GM19324 (cell line): ENCODE results near the gene HBEGF.

Source experiments
- ATAC-seq: cut with Tn5 transposase; IDR thresholded peaks from one replicate; pipeline ENCODE4 v1.9.1; 2021; ENCODE audit warnings: mild to moderate bottlenecking, moderate library complexity; ENCODE audit not compliant: unreplicated experiment, low FRiP score

HBEGF gene

GRCh38 chr5:140338336-140338735 is 8.1 kb downstream of the HBEGF start:
- ATAC-seq, result no peak

DNA sequence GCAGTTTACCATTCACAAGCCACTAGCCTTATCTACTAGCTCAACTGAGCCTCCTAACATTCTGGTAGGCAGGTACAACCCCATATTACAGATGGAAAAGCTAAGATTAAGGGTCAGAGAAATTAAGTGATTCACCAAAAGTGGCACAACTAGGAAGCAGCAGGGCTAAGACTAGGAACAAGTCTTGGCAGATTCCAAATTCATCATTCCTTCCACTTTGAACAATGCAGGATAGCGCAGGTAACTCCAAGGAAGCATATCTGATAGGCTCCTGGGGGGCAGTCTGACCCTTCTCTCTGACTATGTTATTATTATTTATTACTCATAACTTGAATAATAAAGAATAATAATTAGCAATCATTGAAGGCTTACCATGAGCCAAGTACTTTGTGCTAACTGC is 8.5 kb downstream of the HBEGF start:
- ATAC-seq, result no peak

DNA sequence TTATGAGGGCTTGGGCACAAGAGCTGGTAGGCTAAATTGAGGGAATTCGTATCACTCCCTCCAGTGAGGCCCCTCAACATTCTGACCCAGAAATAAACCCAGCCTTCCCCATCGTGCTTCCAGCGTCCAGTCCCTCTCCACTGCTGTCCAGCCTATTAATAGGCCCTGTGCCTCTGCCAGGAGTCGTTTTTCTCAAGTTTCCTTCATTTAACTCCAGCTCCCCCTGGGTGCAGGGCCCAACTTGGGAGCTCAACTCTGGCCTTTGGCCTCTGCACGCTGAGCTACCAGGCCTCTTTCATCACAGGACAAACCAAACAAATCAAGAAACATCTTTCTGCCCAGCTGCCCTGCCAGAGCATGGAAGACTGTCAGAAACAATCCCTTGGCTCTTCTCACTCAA is 10.0 kb downstream of the HBEGF start:
- ATAC-seq, result no peak

DNA sequence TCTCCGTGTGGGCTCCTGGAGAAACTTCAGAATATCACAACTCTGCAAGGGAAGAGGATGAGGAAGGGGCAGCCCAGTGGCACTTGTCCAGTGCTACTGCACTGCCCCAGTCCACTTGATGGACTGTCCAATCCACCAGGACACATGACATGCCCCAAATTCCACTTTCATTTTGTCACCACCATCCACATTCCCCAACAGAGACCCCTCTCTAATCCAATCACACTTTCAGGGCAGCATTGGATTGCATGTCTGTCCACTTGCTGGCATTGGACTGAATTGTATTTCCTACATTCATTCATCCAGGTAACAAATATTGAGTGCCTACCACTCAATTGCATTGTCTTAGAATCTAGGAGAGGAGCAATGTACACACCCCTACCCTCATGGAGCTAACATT is 14.8 kb downstream of the HBEGF start:
- no peak for ATAC-seq

DNA sequence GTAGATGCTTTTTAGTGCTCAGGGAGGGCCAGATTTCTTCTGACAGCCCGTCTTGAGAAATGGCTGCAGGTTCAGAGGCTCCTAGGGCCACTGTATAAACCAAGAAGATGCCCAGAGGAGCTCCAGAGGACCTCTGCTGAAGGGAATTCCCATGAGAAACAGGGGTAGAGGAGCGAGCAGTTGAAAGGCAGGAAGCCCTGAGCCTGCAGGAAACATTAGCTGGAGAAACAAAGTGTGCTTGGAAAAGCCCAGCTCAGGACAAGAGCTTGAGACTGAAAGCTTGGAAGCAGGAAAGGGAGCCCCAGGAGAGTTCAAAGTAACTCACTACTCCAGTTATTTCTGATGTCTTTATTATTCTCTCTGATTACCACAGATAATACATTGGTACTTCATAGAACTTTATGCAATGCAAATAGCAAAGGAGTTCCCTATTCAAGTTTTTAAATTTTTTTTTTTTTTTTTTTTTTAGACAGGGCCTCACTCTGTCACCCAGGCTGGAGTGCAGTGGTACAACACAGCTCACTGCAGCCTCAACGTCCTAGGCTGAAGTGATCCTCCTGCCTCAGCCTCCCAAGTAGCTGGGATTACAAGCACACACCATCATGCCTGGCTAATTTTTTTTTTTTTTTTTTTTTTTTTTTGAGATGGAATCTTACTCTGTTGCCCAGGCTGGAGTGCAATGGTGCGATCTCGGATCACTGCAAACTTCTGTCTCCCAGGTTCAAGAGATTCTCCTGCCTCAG is 16.5 kb downstream of the HBEGF start:
- no peak for ATAC-seq

GRCh38 chr5:140328036-140328764 is 18.2 kb downstream of the HBEGF start:
- ATAC-seq, result no peak

GRCh38 chr5:140327589-140327988 is 18.8 kb downstream of the HBEGF start:
- ATAC-seq, result no peak

- no peak for ATAC-seq
Measured at GRCh38 chr5:140325486-140325885, 20.9 kb downstream of the HBEGF start.

- no peak for ATAC-seq
Measured at GRCh38 chr5:140324617-140325241, 21.7 kb downstream of the HBEGF start.

GRCh38 chr5:140324041-140324600 is 22.3 kb downstream of the HBEGF start:
- ATAC-seq, result no peak

- ATAC-seq, result no peak
Measured at GRCh38 chr5:140322751-140323731, 23.4 kb downstream of the HBEGF start.

DNA sequence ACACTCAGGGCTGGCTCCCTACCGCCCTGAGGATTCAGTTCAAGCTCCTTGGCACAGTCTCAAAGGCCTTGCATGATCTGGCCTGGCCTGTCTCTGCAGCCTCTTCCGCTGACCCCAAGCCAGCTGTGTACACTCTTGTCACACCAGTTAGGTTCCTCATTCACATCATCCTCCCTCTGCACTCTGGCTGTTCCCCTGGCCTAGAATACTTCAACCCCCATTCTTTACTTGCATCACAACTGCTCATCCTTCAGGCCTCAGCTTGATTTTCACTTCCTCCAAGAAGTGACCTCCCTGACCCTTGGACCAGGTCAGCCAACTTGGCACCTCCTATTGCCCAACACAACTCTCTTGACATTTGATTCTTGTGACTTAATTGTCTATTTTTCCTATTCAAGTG is 24.6 kb downstream of the HBEGF start:
- no peak for ATAC-seq

GRCh38 chr5:140319833-140320232 is 26.6 kb downstream of the HBEGF start:
- no peak for ATAC-seq

- ATAC-seq, result no peak
Measured at GRCh38 chr5:140318792-140319191, 27.6 kb downstream of the HBEGF start.

GRCh38 chr5:140317859-140318258 is 28.5 kb downstream of the HBEGF start:
- ATAC-seq, result no peak

DNA sequence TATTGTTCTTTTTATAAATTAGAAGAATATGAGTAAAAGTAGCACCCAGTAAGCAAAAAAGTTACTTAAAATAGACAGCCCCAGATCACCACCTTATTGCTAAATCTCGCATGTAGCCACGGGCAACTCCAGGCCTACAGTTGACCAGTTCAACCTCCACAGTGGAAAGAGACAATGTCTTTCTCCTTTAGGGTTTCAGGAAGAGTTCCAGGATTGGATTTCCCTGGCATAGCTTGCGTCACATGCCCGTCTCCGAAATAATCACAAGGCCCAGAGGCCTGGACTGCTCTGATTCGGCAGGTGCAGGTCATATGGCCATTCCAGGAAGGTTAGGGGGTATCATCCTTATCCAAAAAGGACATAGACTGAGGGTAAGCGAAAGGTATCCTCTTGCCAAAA is 33.6 kb downstream of the HBEGF start:
- ATAC-seq, result no peak

DNA sequence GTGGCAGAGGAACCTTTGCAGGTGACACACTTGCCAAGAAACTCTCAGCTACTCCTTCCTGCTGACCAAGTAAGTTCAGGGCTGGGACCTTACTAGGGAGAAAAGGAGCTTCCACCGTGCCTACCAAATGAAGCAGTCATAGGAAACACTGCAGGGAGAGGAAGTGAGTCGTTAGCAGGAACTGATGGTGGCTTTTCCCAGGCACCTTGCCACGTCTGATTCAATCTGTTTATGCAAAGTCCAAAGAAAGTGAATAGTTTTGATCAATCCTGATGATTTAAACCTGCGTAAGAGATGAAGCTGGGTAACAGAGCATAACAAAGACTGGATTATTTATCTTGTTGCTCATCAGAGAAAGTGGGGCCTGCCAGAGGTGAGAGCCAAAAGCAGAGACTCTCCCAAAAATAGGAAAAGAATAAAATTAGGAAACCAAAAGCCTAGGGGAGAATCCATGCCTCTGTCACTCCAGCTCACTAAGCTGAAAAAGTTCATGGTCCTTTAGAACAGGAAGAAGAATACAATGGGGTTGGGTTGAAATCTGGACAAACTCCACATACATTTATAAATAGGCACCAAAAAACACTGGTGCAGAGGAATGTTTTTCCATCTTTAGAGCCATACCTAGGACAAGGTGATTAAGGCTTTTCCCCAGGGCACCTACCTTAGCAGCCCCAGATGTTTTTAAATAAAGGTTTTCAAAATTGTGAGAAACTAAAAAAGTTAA is 34.2 kb downstream of the HBEGF start:
- ATAC-seq, result no peak

DNA sequence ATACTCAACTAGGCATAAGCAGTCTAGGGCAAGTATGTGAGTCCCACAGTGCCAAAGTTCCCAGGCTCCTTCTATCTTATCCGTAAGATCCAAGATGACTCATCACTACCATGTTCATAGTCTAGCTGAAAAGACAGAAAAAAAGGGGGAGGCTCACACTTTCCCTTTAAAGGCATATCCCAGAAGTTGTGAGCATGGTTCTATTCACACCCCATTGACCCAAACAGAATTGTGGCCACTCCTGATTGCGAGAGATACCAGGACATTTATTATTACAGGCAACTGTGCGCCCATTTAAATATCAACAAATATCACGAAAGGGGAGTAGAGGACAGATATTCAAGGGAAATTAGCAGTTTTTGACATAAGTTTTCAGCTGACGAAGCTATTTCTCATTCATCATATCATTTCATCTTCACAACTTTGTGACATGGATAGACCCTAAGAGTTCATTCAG is 35.4 kb downstream of the HBEGF start:
- ATAC-seq, result no peak

DNA sequence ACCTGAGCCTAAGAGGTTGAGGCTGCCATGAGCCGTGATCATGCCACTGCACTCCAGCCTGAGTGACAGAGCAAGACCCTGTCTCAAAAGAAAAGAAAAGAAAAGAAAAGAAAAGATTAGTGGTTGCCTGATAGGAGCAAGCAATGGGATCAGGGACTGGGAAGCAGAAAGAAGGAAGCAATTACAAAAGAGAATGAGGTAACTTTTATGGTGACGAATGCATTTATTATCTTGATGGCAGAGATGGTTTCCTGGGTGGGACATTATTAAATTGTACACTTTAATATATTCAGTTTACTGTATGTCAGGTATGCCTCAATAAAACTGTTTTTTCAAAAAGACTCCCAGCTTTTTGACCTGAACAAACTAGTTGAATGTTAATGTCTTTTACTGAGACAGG is 36.0 kb downstream of the HBEGF start:
- no peak for ATAC-seq
